ENCODE measurements around the gene CDSN.

Gene CDSN

GRCh38 chr6:31144970-31145340, 24.7 kb upstream of the CDSN start:
- no peak for DNase-seq (ENCODE audit: low spot score)

DNA sequence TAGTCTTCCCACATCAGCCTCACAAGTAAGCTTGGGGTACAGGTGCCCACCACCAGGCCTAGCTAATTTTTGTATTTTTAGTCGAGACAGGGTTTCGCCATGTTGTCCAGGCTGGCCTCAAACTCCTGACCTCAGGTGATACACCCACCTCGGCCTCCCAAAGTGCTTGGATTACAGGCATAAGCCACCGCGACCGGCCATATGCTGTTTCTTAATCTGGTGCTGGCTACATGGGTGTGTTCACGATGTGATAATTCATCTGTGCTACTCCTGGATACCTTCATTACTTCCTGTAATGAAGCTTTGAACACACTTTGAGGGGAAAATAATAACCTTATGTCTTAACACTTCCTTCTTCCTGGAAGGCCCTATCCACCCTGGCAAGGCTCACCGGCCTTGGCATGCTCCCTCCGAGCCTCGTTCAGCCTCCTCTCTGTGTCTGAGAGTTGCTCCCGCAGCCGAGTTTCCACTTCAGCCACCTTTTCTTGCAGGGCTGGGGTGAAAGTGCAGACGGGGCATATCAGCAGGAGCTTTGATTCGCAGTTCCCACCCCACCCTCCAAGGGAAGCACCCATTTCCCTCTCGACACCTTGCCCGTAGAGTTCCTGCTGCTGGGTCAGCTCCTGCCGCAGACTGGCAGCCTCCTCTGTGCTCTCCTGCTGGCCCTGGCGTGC, 24.2 kb upstream of the CDSN start:
- DNase-seq (ENCODE audit: low spot score), result no peak

GRCh38 chr6:31143148-31143547, 22.9 kb upstream of the CDSN start:
- DNase-seq (ENCODE audit: low spot score), result peak; percentile 79

GRCh38 chr6:31142361-31142761, 22.1 kb upstream of the CDSN start:
- no peak for DNase-seq (ENCODE audit: low spot score)

DNA sequence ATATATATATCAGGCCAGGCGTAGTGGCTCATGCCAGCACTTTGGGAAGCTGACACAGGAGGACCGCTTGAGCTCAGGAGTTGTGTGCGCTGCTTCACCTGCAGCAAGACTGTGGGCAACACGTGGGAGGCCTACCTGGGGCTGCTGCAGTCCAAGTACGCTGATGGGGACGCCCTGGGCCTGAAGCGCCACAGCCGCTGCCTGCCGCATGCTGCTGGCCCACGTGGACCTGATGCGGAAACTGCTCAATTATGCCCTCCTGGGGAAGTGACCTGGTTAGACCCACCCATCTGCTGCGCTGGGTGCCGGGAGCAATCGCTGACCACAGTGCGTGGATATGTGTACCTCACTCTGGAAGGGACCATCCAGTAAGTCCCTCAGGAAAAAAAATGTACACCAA, 20.4 kb upstream of the CDSN start:
- no peak for DNase-seq (ENCODE audit: low spot score)

GRCh38 chr6:31139599-31139998, 19.4 kb upstream of the CDSN start:
- DNase-seq (ENCODE audit: low spot score), result peak; percentile 34

DNA sequence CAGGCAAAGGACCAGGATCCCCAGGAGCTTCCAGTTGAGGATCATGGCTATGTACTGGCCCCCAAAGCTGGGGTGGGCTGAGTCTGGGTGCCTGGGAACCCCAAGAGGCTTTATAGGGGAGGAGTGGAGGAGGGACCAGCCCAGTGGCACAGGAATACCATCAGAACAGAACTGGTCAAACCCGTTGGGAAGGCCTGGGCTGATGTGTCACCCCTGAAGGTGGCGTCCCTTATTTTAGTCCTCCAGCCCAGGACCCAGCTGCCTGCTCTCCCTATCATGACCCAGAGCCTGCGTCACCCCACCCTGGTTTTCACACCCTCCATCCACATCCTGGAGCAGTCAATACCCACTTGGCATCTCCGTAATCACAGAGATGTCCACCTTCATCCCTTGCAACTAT, 18.7 kb upstream of the CDSN start, which contains the start of gene PSORS1C2:
Gene PSORS1C2, minus strand, starts transcription at position 85 of the 400 bp plus-strand sequence. Its CDS starts 40 bp downstream, at position 45.
- DNase-seq (ENCODE audit: low spot score), result no peak

- DNase-seq (ENCODE audit: low spot score), result no peak
Measured at GRCh38 chr6:31135710-31136109, 15.5 kb upstream of the CDSN start.

- no peak for DNase-seq (ENCODE audit: low spot score)
Measured at GRCh38 chr6:31132806-31133205, 12.6 kb upstream of the CDSN start.

DNA sequence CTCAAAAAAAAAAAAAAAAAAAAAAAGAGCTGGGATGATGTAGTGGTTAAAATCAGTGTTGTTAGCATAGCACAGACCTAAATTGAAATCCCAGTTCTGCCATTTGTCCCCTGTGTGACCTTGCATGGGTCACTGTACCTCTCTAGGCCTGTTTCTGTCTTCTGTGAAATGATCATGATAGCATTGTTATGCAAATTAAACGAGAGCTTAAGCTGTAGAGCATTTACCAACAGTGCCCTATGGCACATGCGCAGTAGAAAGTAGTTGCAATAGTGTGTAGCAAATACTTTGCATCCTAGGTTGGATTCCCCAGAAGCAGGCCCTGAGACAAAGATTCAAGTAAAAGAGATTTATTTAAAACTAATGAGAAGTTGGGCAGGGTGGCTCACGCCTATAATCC, 11.3 kb upstream of the CDSN start:
- DNase-seq (ENCODE audit: low spot score), result no peak

- DNase-seq (ENCODE audit: low spot score), result no peak
Measured at GRCh38 chr6:31130751-31131150, 10.5 kb upstream of the CDSN start.

DNA sequence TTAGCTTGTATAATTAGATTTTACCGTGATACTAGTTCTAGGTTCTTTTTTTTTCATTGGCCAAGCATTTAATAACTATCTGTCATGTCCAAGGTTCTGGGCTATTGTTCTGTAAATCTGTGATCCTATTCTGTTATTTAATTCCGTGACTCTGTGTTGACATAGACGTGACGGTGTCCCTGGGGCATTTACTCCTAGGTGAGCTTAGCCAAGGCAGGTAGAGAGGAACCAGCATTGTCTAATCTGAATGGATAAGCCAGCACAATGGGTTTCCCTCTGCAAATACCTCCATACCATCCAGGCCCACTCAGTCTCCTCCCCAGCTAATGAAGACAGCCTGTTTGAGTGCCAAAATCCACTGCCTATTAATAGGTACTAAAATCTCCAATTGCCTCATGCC, 8.9 kb upstream of the CDSN start:
- no peak for DNase-seq (ENCODE audit: low spot score)

DNA sequence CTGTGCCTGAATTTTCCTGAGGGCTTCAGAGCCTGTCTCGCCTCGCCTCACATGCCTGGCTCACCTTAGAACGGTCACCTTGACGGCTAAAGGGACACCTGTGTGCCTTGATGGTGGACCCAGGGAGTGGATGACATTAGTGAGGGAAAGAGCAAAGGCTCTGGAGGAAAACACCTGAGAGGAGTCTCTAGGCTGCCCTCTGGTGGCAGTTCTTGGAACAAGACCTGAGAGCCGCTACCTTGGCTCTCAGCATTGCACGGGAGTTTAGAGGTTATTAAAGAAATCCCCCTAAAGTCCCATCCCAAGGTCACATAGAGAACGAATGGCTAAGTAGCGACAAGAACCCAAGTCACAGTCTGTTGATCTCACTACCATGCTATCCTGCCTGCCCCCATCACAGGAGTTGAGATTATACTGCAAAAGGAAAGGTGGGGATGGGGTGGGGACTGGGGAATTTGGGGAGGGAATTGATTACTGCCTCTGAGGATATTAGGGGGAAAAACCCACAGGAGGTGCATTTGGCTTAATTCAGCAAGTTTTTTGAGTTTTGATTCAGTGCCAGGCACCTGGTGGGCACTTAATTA, 7.9 kb upstream of the CDSN start:
- DNase-seq (ENCODE audit: low spot score), result peak; percentile 63

DNA sequence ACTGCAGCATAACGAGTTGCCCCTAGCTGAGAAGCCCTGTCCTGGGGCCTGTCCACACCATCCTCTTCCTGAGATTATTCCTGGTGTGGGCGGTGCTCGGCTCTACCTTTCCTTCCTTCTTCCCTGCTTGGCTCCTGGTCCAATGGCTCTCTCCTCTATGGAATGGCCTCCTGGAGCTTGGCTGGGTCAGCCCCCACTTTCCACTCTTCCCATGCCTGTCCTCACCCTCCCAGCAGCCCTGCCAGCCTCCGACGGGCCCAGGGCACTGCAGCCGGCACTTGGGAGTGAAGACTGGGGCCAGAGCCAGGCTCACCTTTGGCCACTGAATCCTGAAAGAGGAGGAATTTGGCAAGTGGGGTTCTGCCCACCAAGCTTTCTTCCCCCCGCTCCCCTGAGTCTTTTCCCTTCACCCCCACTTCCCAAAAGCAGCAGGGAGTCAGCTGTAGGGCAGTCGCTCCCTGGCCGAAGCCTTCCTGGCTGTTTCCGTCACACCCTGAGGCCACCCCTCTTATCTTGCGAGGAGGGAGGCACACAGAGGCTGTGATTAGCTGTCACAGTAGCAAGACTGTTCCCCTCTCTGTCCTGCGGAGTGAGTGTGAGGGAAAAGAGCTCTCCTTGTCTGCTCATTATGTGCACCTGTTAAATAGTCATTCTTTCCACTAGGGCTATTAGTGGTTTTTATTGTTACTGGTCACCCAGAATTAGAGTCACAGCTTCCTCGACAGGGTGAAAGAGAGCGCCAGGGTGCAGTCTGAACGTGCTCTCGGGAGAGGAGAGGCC, 6.3 kb upstream of the CDSN start:
- no peak for DNase-seq (ENCODE audit: low spot score)

GRCh38 chr6:31125586-31126363, 5.5 kb upstream of the CDSN start:
- peak; percentile 79 for DNase-seq (ENCODE audit: low spot score)

DNA sequence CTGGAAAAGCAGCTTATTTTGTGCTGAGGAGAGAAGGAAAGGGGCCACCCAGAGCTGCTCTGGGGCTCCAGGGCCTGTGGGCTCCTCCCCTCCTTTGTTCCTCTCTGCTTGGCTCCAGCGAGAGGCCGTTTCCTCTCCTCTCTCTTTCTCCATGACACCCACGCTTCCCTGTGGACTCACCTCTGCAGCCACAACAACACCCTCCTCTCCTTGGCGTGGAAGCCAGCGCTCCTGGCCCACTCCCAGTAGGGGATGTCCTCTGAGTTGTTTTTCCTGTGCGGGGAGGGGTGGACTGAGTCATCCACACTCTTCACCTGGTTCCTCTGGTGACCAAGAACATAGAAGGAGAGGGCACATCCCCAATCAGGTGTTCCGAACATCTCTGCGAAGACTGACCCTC, 4.9 kb upstream of the CDSN start:
- DNase-seq (ENCODE audit: low spot score), result no peak

DNA sequence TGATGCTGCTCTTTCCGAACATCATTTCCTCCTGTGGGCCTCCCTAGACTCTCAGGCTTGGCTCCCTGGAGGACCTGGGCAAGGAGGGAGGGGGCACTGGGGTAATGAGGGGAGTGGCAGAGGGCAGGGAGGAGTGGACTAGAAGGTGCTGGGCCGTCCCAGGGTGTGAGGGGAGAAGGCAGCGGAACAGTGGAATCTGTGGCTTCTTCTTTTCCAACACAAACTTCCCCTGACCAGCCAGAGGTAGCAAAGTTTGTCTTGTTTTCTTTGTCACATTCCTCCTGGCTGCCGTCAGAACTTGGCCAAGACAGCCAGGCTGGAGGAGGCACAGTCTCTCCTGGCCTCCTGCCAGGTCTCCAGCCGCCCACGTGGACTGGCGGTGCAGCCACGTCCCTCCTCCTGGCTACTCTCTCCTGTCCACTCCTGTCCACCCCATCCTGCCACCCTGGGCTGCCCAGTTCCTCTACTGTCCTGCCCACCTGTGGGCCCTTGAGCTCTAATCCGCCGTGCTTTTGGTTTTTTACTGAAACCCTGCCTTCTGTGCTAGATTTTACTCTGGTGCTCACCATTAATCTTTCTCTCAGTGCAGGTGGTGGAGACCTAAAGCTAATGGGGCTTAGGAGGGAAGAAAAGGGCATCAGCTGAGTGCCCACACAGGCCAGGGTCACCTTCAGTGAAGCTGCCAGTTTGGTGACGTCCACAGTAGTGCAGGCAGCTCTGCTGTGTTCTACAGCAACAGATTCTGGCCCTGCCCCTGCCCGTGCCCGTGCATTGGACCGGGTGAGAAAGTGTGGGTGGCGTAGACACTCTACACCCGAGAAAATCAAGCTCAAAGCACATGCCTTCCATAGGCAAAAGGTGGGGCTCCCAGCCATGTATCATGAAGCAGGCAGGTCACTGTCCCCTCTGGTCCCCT, 2.8 kb upstream of the CDSN start:
- peak; percentile 86 for DNase-seq (ENCODE audit: low spot score)

DNA sequence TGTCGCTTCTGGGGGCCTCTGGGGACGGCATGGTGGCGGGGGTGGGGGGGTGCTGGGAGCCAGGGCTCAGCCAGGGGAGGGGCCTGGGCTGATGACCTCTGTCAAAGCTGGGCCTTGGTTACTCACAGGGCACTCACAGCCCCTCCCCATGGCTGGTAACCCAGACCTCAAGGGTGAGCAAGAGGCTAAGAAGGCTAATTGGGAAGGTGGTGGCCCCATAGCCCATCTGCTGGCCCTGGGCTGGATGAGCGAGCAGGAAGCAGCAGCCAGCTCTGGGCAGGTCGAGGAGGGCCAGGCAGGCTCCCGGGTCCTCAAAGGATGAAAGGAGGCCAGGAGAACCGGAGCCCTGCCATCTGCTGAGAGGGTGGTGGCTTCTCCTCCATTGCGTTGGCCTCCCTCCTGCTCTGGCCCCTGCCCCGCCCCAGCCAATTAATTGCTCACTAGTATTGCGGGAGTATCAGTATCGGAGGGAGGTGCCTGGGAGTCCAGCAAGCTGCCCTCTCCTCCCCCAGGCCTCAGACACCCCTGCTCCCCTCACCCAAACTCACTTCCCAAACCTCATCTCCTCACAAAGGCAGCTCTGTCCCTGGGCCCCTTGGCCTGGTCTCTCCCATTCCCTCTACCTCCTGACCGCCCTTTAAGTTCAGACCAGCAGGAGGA, 1.0 kb upstream of the CDSN start:
- no peak for DNase-seq (ENCODE audit: low spot score)

DNA sequence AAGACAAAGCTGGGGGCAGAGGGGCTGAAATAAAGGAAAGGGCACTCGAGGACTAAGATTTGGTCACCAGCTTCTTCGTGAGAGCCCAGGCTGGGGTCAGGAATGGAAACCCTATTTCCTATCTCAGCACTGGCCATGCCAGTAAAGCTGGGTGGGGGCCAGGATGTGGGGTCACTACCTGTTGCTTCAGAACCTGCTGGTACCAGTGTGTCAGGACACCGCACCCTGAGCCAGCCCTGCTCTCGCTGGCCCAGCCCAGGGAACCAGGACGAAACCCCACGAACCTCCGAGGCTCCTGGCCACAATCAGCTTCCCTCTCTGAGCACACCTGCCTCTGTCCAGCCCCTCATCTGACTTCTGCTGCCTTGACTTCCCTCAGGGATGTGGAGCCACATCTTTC, 2.1 kb downstream of the CDSN start:
- no peak for DNase-seq (ENCODE audit: low spot score)

- DNase-seq (ENCODE audit: low spot score), result peak; percentile 64
Measured at GRCh38 chr6:31116661-31117385, 3.4 kb downstream of the CDSN start.
